H1 (cell line): Measurements from ENCODE around the gene PLXNB2. TPM values are rescaled to one million over a fixed set of nuclear protein-coding genes. Genes with fewer than 3 reads are reported as not detected.
A peak's percentile ranks its signal among the peaks of the same experiment; 100 is the strongest.

Experiments used
- CTCF ChIA-PET: fragments of 300-600 bp; sonication (Branson Sonifier 250); formaldehyde crosslinking; loops from one replicate; lab custom pipeline; 2021; ENCODE audit not compliant: partially characterized antibody; lab: Charles Lee
- POLR2A ChIA-PET: fragments of 300-600 bp; sonication (Branson Sonifier 250); formaldehyde crosslinking; loops from one replicate; lab custom pipeline; 2021; ENCODE audit warnings: inconsistent platforms; ENCODE audit not compliant: partially characterized antibody; lab: Charles Lee
- DNase-seq, 2 experiments: peaks; one replicate each; pipeline versions ENCODE4 v3.0.0 to v3.0.0-alpha.2; 2010 to 2022; ENCODE audit warnings: low spot score in 2 of 2, low read depth in 1 of 2, mixed read lengths in 1 of 2
- FAIRE-seq: peaks from 2 replicates; lab custom pipeline; 2011; peaks lifted over from hg19 to GRCh38; lab: Jason Lieb, UNC
- H2AFZ ChIP-seq: 2 replicates; pipeline ENCODE4 v1.8.1; 2012; ENCODE audit warnings: low read length, inconsistent platforms
- H2AK5ac ChIP-seq: 2 replicates; pipeline ENCODE4 v1.6.1; 2013; ENCODE audit warnings: low read depth, low read length
- H2BK120ac ChIP-seq: replicated peaks from 2 replicates; pipeline ENCODE3; 2013; ENCODE audit warnings: low read depth, low read length, inconsistent platforms
- H2BK12ac ChIP-seq: 2 replicates; pipeline ENCODE4 v1.6.1; 2013; ENCODE audit warnings: low read depth, low read length
- H2BK15ac ChIP-seq: 2 replicates; pipeline ENCODE4 v1.6.1; 2013; ENCODE audit warnings: low read length
- H2BK20ac ChIP-seq: 2 replicates; pipeline ENCODE4 v1.6.1; 2013; ENCODE audit warnings: low read length
- H2BK5ac ChIP-seq: 2 replicates; pipeline ENCODE4 v1.6.1; 2013; ENCODE audit warnings: low read depth, low read length
- H3K14ac ChIP-seq: 2 replicates; pipeline ENCODE4 v1.6.1; 2013; ENCODE audit warnings: inconsistent platforms; ENCODE audit not compliant: insufficient read length
- H3K18ac ChIP-seq: 2 replicates; pipeline ENCODE4 v1.6.1; 2013; ENCODE audit warnings: low read length; ENCODE audit errors: extremely low read depth
- H3K23ac ChIP-seq: 2 replicates; pipeline ENCODE4 v1.6.1; 2013; ENCODE audit warnings: inconsistent platforms; ENCODE audit not compliant: insufficient read length
- H3K23me2 ChIP-seq: 2 replicates; pipeline ENCODE4 v1.6.1; 2013; ENCODE audit warnings: low read depth, low read length
- H3K27ac ChIP-seq: 2 replicates; pipeline ENCODE4 v1.6.1; 2011; ENCODE audit warnings: low read depth, low read length, inconsistent platforms
- H3K27me3 ChIP-seq, 4 experiments: replicated peaks in 1 of 4; 1 replicate in 1 of 4; 2 replicates in 3 of 4; pipeline versions ENCODE4 v1.6.1 to v1.8.1; 2011 to 2013; ENCODE audit warnings: low read length in 3 of 4, mild to moderate bottlenecking in 3 of 4, inconsistent platforms in 2 of 4, mixed read lengths in 2 of 4, moderate library complexity in 1 of 4; ENCODE audit not compliant: control insufficient read depth in 3 of 4, insufficient read depth in 3 of 4; ENCODE audit errors: extremely low read depth in 1 of 4
- H3K36me3 ChIP-seq, 4 experiments: 2 replicates each; pipeline versions ENCODE4 v1.6.1 to v1.8.1; 2011 to 2013; ENCODE audit warnings: mild to moderate bottlenecking in 4 of 4, low read length in 3 of 4, moderate library complexity in 2 of 4, control low read depth in 1 of 4, inconsistent platforms in 1 of 4; ENCODE audit not compliant: insufficient read depth in 4 of 4, control insufficient read depth in 2 of 4
- H3K4ac ChIP-seq: replicated peaks from 2 replicates; pipeline ENCODE3; 2013; ENCODE audit warnings: low read length, low read depth, mixed read lengths, inconsistent platforms; ENCODE audit not compliant: insufficient read length
- H3K4me1 ChIP-seq, 4 experiments: replicated peaks in 1 of 4; 1 replicate in 1 of 4; 2 replicates in 3 of 4; pipeline versions ENCODE4 v1.6.1 to v1.8.1; 2011 to 2013; ENCODE audit warnings: low read length in 3 of 4, inconsistent platforms in 2 of 4, mixed read lengths in 1 of 4; ENCODE audit not compliant: insufficient read depth in 4 of 4, control insufficient read depth in 3 of 4
- H3K4me2 ChIP-seq, 2 experiments: 2 replicates each; pipeline versions ENCODE4 v1.6.1 to v1.8.1; 2011 to 2013; ENCODE audit warnings: low read depth in 2 of 2, low read length in 2 of 2, control low read depth in 1 of 2, inconsistent platforms in 1 of 2, mild to moderate bottlenecking in 1 of 2; ENCODE audit not compliant: insufficient read depth in 1 of 2
- H3K4me3 ChIP-seq, 4 experiments: fragments of 200-600, 300-600 bp in 1 of 4; sonication (generic), shearing (Covaris generic), sonication (Bioruptor Twin) in 1 of 4; 2 replicates each; pipeline versions ENCODE4 v1.5.1 to v1.8.1; 2011 to 2016; ENCODE audit warnings: low read length in 4 of 4, low read depth in 3 of 4, control low read depth in 2 of 4, inconsistent platforms in 2 of 4, mild to moderate bottlenecking in 2 of 4, mixed read lengths in 1 of 4, moderate library complexity in 1 of 4; ENCODE audit not compliant: insufficient read depth in 2 of 4; ENCODE audit errors: extremely low read depth in 1 of 4
- H3K56ac ChIP-seq: replicated peaks from 2 replicates; pipeline ENCODE3; 2013; ENCODE audit warnings: low read depth, mild to moderate bottlenecking, mixed read lengths, low read length, inconsistent platforms; ENCODE audit not compliant: insufficient read length
- H3K79me1 ChIP-seq: 2 replicates; pipeline ENCODE4 v1.6.1; 2013; ENCODE audit warnings: low read depth, low read length, control low read depth
- H3K79me2 ChIP-seq, 2 experiments: 2 replicates each; pipeline versions ENCODE4 v1.6.1 to v1.8.1; 2012 to 2013; ENCODE audit warnings: low read length in 2 of 2, mild to moderate bottlenecking in 2 of 2, inconsistent platforms in 1 of 2; ENCODE audit not compliant: insufficient read depth in 2 of 2, control insufficient read depth in 1 of 2
- H3K9ac ChIP-seq, 4 experiments: replicated peaks in 1 of 4; 1 replicate in 1 of 4; 2 replicates in 3 of 4; pipeline versions ENCODE4 v1.6.1 to v1.8.1; 2011 to 2013; ENCODE audit warnings: low read depth in 3 of 4, low read length in 3 of 4, control low read depth in 2 of 4, mild to moderate bottlenecking in 2 of 4, moderate library complexity in 2 of 4, inconsistent platforms in 1 of 4; ENCODE audit errors: extremely low read depth in 1 of 4
- H3K9me3 ChIP-seq, 2 experiments: 2 replicates each; pipeline versions ENCODE4 v1.6.1 to v1.8.1; 2012 to 2013; ENCODE audit warnings: mild to moderate bottlenecking in 2 of 2, moderate library complexity in 2 of 2, control low read depth in 1 of 2, inconsistent platforms in 1 of 2, low read depth in 1 of 2, low read length in 1 of 2, mixed read lengths in 1 of 2; ENCODE audit not compliant: insufficient read depth in 2 of 2
- H4K20me1 ChIP-seq, 2 experiments: replicated peaks in 1 of 2; 2 replicates each; pipeline versions ENCODE3 to v1.8.1; 2011 to 2013; ENCODE audit warnings: inconsistent platforms in 2 of 2, low read length in 2 of 2, mild to moderate bottlenecking in 1 of 2; ENCODE audit not compliant: insufficient read depth in 2 of 2, control insufficient read depth in 1 of 2
- H4K5ac ChIP-seq: 2 replicates; pipeline ENCODE4 v1.6.1; 2013; ENCODE audit warnings: low read length, low read depth, mixed read lengths, inconsistent platforms; ENCODE audit not compliant: insufficient read length
- H4K8ac ChIP-seq: 2 replicates; pipeline ENCODE4 v1.8.0; 2013; ENCODE audit warnings: mild to moderate bottlenecking, moderate library complexity, low read length, inconsistent platforms; ENCODE audit not compliant: insufficient read depth; ENCODE audit errors: extremely low read depth
- H4K91ac ChIP-seq: replicated peaks from 2 replicates; pipeline ENCODE3; 2013; ENCODE audit warnings: low read length, mixed read lengths, inconsistent platforms; ENCODE audit not compliant: insufficient read length
- EP300 ChIP-seq, 2 experiments: IDR thresholded peaks; 1 replicate in 1 of 2; 2 replicates in 1 of 2; pipeline ENCODE4 v1.6.1; 2011 to 2012; ENCODE audit warnings: low read depth in 2 of 2, low read length in 2 of 2, mild to moderate bottlenecking in 2 of 2, borderline replicate concordance in 1 of 2, inconsistent platforms in 1 of 2, moderate library complexity in 1 of 2
- EZH2 ChIP-seq: fragments of 200-600 bp; sonication (generic); IDR thresholded peaks from 2 replicates; pipeline ENCODE4 v1.7.1; 2012; ENCODE audit warnings: low read depth, mild to moderate bottlenecking, moderate library complexity, low read length, inconsistent platforms; ENCODE audit not compliant: severe bottlenecking
- KDM4A ChIP-seq: IDR thresholded peaks from one replicate; pipeline ENCODE4 v1.7.1; 2012; ENCODE audit warnings: low read depth, mild to moderate bottlenecking, moderate library complexity, low read length, inconsistent platforms; ENCODE audit not compliant: severe bottlenecking
- NANOG ChIP-seq: IDR thresholded peaks from 2 replicates; pipeline ENCODE4 v1.6.1; 2011; ENCODE audit warnings: low read length, low read depth, mild to moderate bottlenecking, inconsistent platforms; ENCODE audit not compliant: insufficient read depth, poor library complexity, severe bottlenecking
- POLR2AphosphoS5 ChIP-seq: IDR thresholded peaks from 2 replicates; pipeline ENCODE4 v1.6.1; 2011; ENCODE audit warnings: low read depth, low read length
- WGBS, 2 experiments: shearing (Covaris generic) in 1 of 2; methylation state at CpG; one replicate each; pipeline versions ENCODE4 v1.1.6 to v1.1.7; 2013 to 2015; ENCODE audit warnings: low lambda C conversion rate in 2 of 2, mixed read lengths in 2 of 2, inconsistent platforms in 1 of 2, low coverage in 1 of 2, missing lambda C conversion rate in 1 of 2; ENCODE audit not compliant: insufficient replicate concordance in 2 of 2, insufficient coverage in 1 of 2, insufficient read length in 1 of 2; ENCODE audit errors: extremely low coverage in 1 of 2, missing lambda C conversion rate in 1 of 2; 5-methylcytosine and 5-hydroxymethylcytosine counted together
- polyA plus RNA-seq, 7 experiments: library from polyadenylated mRNA; depleted of rRNA in 3 of 7; stranded (reverse) in 5 of 7; unstranded in 2 of 7; fragments of >200 nt in 5 of 7; fragments of 200-250 nt in 2 of 7; gene quantifications; 1 replicate in 5 of 7; 2 replicates in 1 of 7; 4 replicates in 1 of 7; pipeline versions ENCODE4 v1.2.1 to v1.2.3, GENCODE V29; 2011 to 2013; ENCODE audit warnings: missing spikeins in 2 of 7, mixed read lengths in 2 of 7
- total RNA-seq: library from RNA; stranded (reverse); fragmentation: NEBNext Ultra II Directional; extraction: Animal tissue kit (Norgen Biotek cat#: 25700); gene quantifications from 2 replicates; pipeline ENCODE4 v1.2.1, GENCODE V29; 2021

PLXNB2 gene
- total and polyA plus RNA-seq, 2 of the 8 experiments (the other 6 are each of a cell fraction or from before 2014, with no cell fraction given): 58.3 to 92.8 TPM

DNA sequence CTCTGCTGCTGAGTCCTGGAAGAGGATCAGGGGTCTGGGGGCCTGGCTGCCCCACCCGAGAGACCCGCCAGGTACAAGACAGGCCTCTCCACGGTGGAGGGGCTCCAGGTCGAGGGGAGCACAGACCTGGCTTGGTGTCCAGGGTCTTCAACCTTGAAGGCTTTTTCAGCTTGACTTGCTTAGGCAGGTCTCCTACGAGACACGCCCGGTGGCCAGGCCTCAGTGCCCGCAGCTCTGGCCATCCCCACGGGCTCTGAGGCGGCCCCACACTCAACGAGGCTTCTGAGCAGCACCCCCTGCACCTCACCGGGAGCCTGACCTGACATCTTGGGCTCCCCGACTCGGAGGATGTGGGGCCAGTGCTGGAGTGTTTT is 6.6 kb upstream of the PLXNB2 start:
- H3K23ac ChIP-seq: no peak overlapping the region
- peaks cover 0 to 10% (median 5%) of the 10 kb centered on the region in 4 experiments; a peak in 3 of 7 replicates for H3K4me1 ChIP-seq
- no peak overlapping the region for H3K14ac ChIP-seq
- H2AK5ac ChIP-seq: no peak overlapping the region
- no peaks in the 10 kb centered on the region for H3K36me3 ChIP-seq
- H3K79me2 ChIP-seq: no peaks in the 10 kb centered on the region
- H2BK12ac ChIP-seq: no peak overlapping the region
- no peaks in the 10 kb centered on the region for H3K9me3 ChIP-seq
- H2BK5ac ChIP-seq: peak overlapping the region; percentile 71
- H3K4ac ChIP-seq: no peak overlapping the region
- H2AFZ ChIP-seq: no peak overlapping the region
- no peak overlapping the region for H3K4me3 ChIP-seq
- no peak overlapping the region for H3K9ac ChIP-seq
- no peak overlapping the region for H2BK120ac ChIP-seq
- H3K56ac ChIP-seq: no peak overlapping the region
- FAIRE-seq (no peak), DNase-seq (no peak)
- H3K18ac ChIP-seq: no peak overlapping the region
- H3K23me2 ChIP-seq: no peaks in the 10 kb centered on the region; the same call in 1 of the 2 replicates
- 0 out of 2 replicates have a peak overlapping the region, but pooled peaks have one; percentile 72 for H2BK15ac ChIP-seq
- no peak overlapping the region for H3K27ac ChIP-seq
- H3K4me2 ChIP-seq: no peak overlapping the region
- H4K91ac ChIP-seq: no peak overlapping the region
- POLR2A ChIA-PET: interaction anchor here (1.3 kb wide), 1 partner anchor 21 kb away, joined by 3 read pairs; no protein-coding TSS in a partner anchor
- H4K8ac ChIP-seq: no peak overlapping the region; the same call in 1 of the 2 replicates
- CTCF ChIA-PET: interaction anchor here (0.9 to 1.7 kb wide), 3 partner anchors 10 to 40 kb away, joined by 3 to 5 read pairs (median 4); no protein-coding TSS in a partner anchor
- H4K20me1 ChIP-seq: no peaks in the 10 kb centered on the region
- no peaks in the 10 kb centered on the region for H3K79me1 ChIP-seq
- H2BK20ac ChIP-seq: no peak overlapping the region
- no peak overlapping the region for H4K5ac ChIP-seq
- no peaks in the 10 kb centered on the region; a peak in 1 of 7 replicates for H3K27me3 ChIP-seq
- WGBS, 2 experiments: 91% methylated on average over 14 of the region's 14 CpGs; no CpG with 5 or more reads in 1 of the 2 experiments
- no peak for TF ChIP-seq EP300 (IDR thresholded peaks at IDR 0.05; ENCODE audit: borderline replicate concordance in 1 of 2, low read depth in 2 of 2, low read length in 2 of 2)
- TF ChIP-seq NANOG: no peak
- TF ChIP-seq POLR2AphosphoS5: no peak
- TF ChIP-seq KDM4A: no peak
- TF ChIP-seq EZH2: no peak
